T-helper 1 cell treated with Interleukin-12 subunit alpha and Interleukin-12 subunit beta and Interleukin-4 antibody, amounts not matched to agents 30 μg/mL and 1 μg/mL, for 36 hours (primary cell): Measurements from ENCODE around the gene LCN15.
A peak's percentile ranks its signal among the peaks of the same experiment; 100 is the strongest.
"Not testable (repeated sequence)": the region's sequence is repeated elsewhere in the genome, so short reads cannot be mapped to it uniquely, and the experiment has no call there.

Source experiments
- H3K27ac Mint-ChIP-seq: one replicate; pipeline ENCODE4 v1.8.0; 2021; ENCODE audit warnings: mild to moderate bottlenecking, mixed read lengths
- H3K27me3 Mint-ChIP-seq: one replicate; pipeline ENCODE4 v1.8.0; 2021; ENCODE audit warnings: low read depth, mixed read lengths
- H3K36me3 Mint-ChIP-seq: one replicate; pipeline ENCODE4 v1.8.0; 2021; ENCODE audit warnings: low read depth, mixed read lengths
- H3K4me1 Mint-ChIP-seq: one replicate; pipeline ENCODE4 v1.8.0; 2021; ENCODE audit warnings: low read depth, mixed read lengths
- H3K4me3 Mint-ChIP-seq: one replicate; pipeline ENCODE4 v1.8.0; 2021; ENCODE audit warnings: mild to moderate bottlenecking, moderate library complexity, mixed read lengths
- H3K9me3 Mint-ChIP-seq: one replicate; pipeline ENCODE4 v1.8.0; 2021; ENCODE audit warnings: mixed read lengths

LCN15 gene

GRCh38 chr9:136764301-136764891 is at the start of gene LCN15:
Gene LCN15 (minus strand): TSS chr9:136764518. CDS start chr9:136764488, 30 bp downstream.
- peaks cover 4% of the 10 kb centered on the region for H3K27me3 Mint-ChIP-seq
- no peak within 1 kb of the TSS for H3K27ac Mint-ChIP-seq
- no peak within 1 kb of the TSS for H3K4me3 Mint-ChIP-seq
- H3K4me1 Mint-ChIP-seq, result peaks cover 7% of the 10 kb centered on the region
- no peaks in the 10 kb centered on the region for H3K36me3 Mint-ChIP-seq
- H3K9me3 Mint-ChIP-seq, result no peaks in the 10 kb centered on the region

GRCh38 chr9:136808806-136809158 is 44.5 kb upstream of the LCN15 start:
- no peaks in the 10 kb centered on the region for H3K27me3 Mint-ChIP-seq
- no peaks in the 10 kb centered on the region for H3K9me3 Mint-ChIP-seq
- peaks cover 35% of the 10 kb centered on the region for H3K4me1 Mint-ChIP-seq
- peak overlapping the region; percentile 85 for H3K4me3 Mint-ChIP-seq
- H3K27ac Mint-ChIP-seq, result peak overlapping the region; percentile 71
- peaks cover 26% of the 10 kb centered on the region for H3K36me3 Mint-ChIP-seq

GRCh38 chr9:136808075-136808805 is 43.9 kb upstream of the LCN15 start:
- peak overlapping the region; percentile 71 for H3K27ac Mint-ChIP-seq
- H3K9me3 Mint-ChIP-seq, result no peaks in the 10 kb centered on the region
- peaks cover 21% of the 10 kb centered on the region for H3K36me3 Mint-ChIP-seq
- H3K27me3 Mint-ChIP-seq, result no peaks in the 10 kb centered on the region
- H3K4me3 Mint-ChIP-seq, result peak overlapping the region; percentile 85
- H3K4me1 Mint-ChIP-seq, result peaks cover 30% of the 10 kb centered on the region

- H3K4me3 Mint-ChIP-seq, result peak within 1 kb of the TSS; percentile 87
- H3K27ac Mint-ChIP-seq, result peak within 1 kb of the TSS; percentile 87
- H3K36me3 Mint-ChIP-seq, result peaks cover 14% of the 10 kb centered on the region
- no peaks in the 10 kb centered on the region for H3K27me3 Mint-ChIP-seq
- H3K4me1 Mint-ChIP-seq, result peaks cover 23% of the 10 kb centered on the region
- no peaks in the 10 kb centered on the region for H3K9me3 Mint-ChIP-seq
These were observed 43.2 kb upstream of the LCN15 start, which contains the start of gene RABL6 for GRCh38 chr9:136807281-136808074. Gene RABL6 (plus strand): TSS chr9:136807948. CDS start chr9:136808197, 249 bp downstream.

- H3K27ac Mint-ChIP-seq, result peak overlapping the region; percentile 80
- peaks cover 4% of the 10 kb centered on the region for H3K27me3 Mint-ChIP-seq
- H3K36me3 Mint-ChIP-seq, result peaks cover 14% of the 10 kb centered on the region
- H3K4me3 Mint-ChIP-seq, result peak overlapping the region; percentile 87
- peaks cover 22% of the 10 kb centered on the region for H3K4me1 Mint-ChIP-seq
- no peaks in the 10 kb centered on the region for H3K9me3 Mint-ChIP-seq
These were observed 42.4 kb upstream of the LCN15 start for GRCh38 chr9:136806631-136807201.

DNA sequence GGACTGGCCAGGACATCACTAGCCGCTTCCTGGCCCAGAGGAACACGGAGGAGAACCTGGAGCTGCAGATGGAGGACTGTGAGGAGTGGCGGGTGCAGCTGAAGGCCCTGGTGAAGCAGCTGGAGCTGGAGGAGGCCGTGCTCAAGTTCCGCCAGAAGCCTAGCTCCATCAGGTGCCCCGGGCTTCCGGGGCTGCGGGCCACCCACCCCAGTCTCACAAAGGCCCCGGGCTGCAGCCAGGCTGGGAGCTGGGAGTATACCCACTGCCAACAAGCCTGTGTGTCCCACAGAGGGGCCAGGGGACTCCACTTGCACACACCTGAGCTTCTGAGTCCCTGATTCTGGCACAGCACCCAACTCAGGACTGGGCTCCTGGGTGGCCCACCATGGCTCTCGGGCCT is 41.7 kb upstream of the LCN15 start:
- peaks cover 25% of the 10 kb centered on the region for H3K4me1 Mint-ChIP-seq
- H3K36me3 Mint-ChIP-seq, result peaks cover 14% of the 10 kb centered on the region
- H3K4me3 Mint-ChIP-seq, result peak overlapping the region; percentile 87
- H3K9me3 Mint-ChIP-seq, result no peaks in the 10 kb centered on the region
- H3K27ac Mint-ChIP-seq, result peak overlapping the region; percentile 80
- peaks cover 4% of the 10 kb centered on the region for H3K27me3 Mint-ChIP-seq

GRCh38 chr9:136805207-136805740 is 41.0 kb upstream of the LCN15 start:
- peaks cover 8% of the 10 kb centered on the region for H3K27me3 Mint-ChIP-seq
- peaks cover 29% of the 10 kb centered on the region for H3K4me1 Mint-ChIP-seq
- H3K27ac Mint-ChIP-seq, result no peak overlapping the region
- H3K9me3 Mint-ChIP-seq, result no peaks in the 10 kb centered on the region
- peaks cover 12% of the 10 kb centered on the region for H3K36me3 Mint-ChIP-seq
- H3K4me3 Mint-ChIP-seq, result no peak overlapping the region

DNA sequence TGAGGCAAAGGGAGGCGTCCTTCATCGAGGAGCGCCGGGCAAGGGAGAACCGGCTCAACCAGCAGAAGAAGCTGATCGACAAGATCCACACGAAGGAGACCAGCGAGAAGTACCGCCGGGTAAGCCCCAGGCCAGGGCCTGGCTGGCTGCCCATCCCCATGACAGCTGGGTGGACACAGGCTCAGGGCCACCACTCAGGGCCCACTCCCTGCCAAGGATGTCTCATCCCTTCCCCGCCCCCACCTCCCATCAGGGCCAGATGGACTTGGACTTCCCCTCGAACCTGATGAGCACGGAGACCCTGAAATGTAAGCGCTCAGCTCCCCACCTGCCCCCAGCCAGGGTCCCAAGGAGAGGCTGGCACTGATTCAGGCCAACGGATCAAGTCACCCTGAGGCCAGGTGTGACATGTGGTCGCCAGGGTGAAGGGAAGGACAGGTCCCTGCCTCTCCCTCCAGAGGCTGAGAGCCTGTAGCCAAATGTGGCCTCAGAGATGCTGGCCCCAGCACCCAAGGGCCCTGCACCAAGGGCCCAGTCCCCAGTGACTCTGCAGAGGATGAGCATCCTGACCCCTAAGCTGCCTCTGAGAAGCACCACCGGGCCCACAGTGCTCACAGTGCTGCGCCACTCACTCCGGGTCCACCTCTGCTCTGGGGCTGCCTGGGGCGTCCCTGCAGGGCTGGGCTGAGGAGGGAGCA is 40.3 kb upstream of the LCN15 start:
- Mint-ChIP-seq H3K36me3 (peaks cover 7% of the 10 kb centered on the region), H3K27me3 (peaks cover 11% of the 10 kb centered on the region), H3K9me3 (no peaks in the 10 kb centered on the region), H3K4me1 (peaks cover 26% of the 10 kb centered on the region), H3K4me3 (no peak overlapping the region), H3K27ac (no peak overlapping the region)

- no peak overlapping the region for H3K27ac Mint-ChIP-seq
- no peaks in the 10 kb centered on the region for H3K9me3 Mint-ChIP-seq
- H3K4me1 Mint-ChIP-seq, result peaks cover 18% of the 10 kb centered on the region
- H3K4me3 Mint-ChIP-seq, result no peak overlapping the region
- peaks cover 3% of the 10 kb centered on the region for H3K36me3 Mint-ChIP-seq
- peaks cover 11% of the 10 kb centered on the region for H3K27me3 Mint-ChIP-seq
These were observed 39.5 kb upstream of the LCN15 start for GRCh38 chr9:136803551-136804508.

GRCh38 chr9:136803009-136803550 is 38.8 kb upstream of the LCN15 start:
- peaks cover 11% of the 10 kb centered on the region for H3K27me3 Mint-ChIP-seq
- H3K36me3 Mint-ChIP-seq, H3K27ac Mint-ChIP-seq, H3K4me3 Mint-ChIP-seq, H3K9me3 Mint-ChIP-seq: not testable (repeated sequence)
- H3K4me1 Mint-ChIP-seq, result peaks cover 17% of the 10 kb centered on the region

DNA sequence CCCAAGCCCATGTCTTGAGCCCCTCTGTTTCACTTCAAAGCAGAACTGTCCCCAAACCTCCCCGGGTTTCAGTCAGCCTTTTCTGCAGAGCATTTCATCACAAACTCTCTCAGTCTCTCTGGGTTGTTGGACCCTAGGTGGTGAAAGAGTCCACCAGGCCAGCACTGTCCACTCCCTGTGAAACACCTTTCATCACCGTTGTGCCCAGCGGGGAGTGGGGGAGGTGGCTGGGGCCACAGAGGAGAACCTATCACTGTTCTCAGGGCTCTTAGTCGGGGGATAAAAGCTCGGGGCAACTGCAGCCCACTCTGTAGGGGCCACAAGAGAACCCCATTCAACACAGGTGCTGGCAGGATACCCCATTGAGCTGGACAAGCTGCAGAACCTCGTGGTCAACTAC is 38.0 kb upstream of the LCN15 start:
- Mint-ChIP-seq H3K9me3 (no peaks in the 10 kb centered on the region), H3K36me3 (peaks cover 1% of the 10 kb centered on the region), H3K27ac (no peak overlapping the region), H3K4me3 (no peak overlapping the region), H3K27me3 (peaks cover 15% of the 10 kb centered on the region), H3K4me1 (peaks cover 17% of the 10 kb centered on the region)

DNA sequence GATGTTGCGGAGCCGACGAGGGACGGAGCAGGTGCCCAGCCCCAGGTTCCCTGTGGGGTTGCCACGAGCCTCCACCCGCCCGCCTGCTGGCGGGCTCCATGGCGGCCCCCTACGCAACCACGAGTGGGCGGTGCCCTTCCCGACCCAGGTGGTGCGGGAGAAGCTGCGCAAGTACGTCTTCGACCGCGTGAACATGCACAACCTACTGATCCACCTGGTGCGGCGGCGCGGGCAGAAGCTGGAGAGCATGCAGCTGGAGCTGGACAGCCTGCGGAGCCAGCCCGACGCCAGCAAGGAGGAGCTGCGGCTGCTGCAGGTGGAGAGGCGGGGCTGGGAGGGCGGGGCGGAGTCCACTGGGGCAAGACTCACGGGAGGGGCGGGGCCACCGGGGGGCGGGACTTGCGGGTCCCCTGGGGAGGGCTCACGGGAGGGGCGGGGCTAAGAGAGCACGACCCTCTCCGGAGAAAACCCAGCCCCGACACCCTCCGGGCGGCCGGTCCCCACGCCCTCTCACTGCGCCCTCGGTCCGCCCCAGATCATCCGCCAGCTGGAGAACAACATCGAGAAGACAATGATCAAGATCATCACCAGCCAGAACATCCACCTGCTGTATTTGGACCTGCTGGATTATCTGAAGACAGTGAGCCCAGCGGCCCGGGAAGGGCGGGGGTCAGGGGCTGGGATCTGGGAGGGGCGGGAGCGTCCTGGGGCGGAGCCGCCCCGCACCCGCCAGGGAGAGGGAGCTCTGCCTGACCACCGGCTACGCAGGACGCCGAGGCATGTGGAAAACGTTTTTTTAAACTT is 35.7 kb upstream of the LCN15 start:
- Mint-ChIP-seq H3K4me1 (peaks cover 10% of the 10 kb centered on the region), H3K9me3 (no peaks in the 10 kb centered on the region), H3K36me3 (no peaks in the 10 kb centered on the region), H3K4me3 (peak overlapping the region; percentile 81), H3K27ac (no peak overlapping the region), H3K27me3 (peaks cover 32% of the 10 kb centered on the region)
